Omental fat pad (tissue), 4 donors: Measurements from ENCODE around the gene OSBPL1A. TPM values are rescaled to one million over a fixed set of nuclear protein-coding genes. Genes with fewer than 3 reads are reported as not detected.

ENCODE experiments used
- ATAC-seq: fragments of 150-250 bp; one replicate; pipeline ENCODE4 v1.9.1; 2016; ENCODE audit warnings: mild to moderate bottlenecking, moderate library complexity; ENCODE audit not compliant: low FRiP score
- DNase-seq: peaks from one replicate; pipeline ENCODE4 v3.0.0-alpha.2; 2019; ENCODE audit warnings: low spot score
- total RNA-seq, 4 donors: library from RNA; depleted of rRNA; stranded (reverse); fragments of >200 nt; gene quantifications; one replicate each; pipeline ENCODE4 v1.1.0, GENCODE V29; 2016
- TF ChIP-seq, protein P1 (sequence below), 3 donors: fragments of 450-650 bp; IDR thresholded peaks; one replicate each; pipeline ENCODE4 v1.5.1; 2016 to 2017; ENCODE audit warnings: antibody characterized with exemption in 3 of 3, mild to moderate bottlenecking in 3 of 3, moderate library complexity in 2 of 3

Gene OSBPL1A
- total RNA-seq, 4 donors from 2014 or later: 67.1 to 123 (median 109) TPM

DNA sequence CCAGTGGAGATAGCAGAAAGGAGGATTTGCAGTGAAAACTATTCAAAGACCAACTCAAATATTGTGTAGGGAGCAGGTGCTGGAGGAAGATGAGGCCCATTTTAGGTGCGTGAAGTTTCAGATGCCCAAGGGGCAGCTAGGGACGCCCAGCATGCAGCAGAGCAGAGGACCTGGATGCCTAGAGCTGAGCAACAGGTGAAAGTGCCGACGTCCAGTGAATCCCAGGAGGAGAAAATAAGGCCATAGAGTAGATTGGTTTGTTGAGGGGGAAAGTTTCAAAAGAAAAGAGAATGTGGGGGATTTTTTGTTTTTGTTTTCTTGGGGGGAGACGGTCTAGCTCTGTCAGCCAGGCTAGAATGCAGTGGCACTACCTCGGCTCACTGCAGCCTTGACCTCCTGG is 53.1 kb downstream of the OSBPL1A start:
- TF ChIP-seq, protein P1, sequence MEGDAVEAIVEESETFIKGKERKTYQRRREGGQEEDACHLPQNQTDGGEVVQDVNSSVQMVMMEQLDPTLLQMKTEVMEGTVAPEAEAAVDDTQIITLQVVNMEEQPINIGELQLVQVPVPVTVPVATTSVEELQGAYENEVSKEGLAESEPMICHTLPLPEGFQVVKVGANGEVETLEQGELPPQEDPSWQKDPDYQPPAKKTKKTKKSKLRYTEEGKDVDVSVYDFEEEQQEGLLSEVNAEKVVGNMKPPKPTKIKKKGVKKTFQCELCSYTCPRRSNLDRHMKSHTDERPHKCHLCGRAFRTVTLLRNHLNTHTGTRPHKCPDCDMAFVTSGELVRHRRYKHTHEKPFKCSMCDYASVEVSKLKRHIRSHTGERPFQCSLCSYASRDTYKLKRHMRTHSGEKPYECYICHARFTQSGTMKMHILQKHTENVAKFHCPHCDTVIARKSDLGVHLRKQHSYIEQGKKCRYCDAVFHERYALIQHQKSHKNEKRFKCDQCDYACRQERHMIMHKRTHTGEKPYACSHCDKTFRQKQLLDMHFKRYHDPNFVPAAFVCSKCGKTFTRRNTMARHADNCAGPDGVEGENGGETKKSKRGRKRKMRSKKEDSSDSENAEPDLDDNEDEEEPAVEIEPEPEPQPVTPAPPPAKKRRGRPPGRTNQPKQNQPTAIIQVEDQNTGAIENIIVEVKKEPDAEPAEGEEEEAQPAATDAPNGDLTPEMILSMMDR (IDR thresholded peaks at IDR 0.05): no peak
- no peak for ATAC-seq

DNA sequence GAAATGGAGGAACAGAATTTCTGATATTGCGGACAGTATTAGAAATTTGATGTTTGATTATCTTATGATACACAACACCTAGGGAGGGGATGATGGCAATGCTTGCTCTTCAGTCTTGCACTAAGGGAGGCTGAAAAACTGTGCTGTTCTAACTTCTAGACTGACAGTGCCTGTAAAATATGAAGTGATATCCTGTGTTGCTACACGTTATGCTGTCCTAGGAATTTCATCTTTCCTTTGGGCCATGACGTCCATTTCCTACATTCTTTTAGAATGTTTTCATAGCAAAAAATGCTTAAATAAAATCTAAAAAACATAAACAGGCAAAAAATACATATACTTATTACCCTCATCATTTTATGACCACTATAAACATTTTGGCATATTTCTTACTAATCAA is 55.3 kb downstream of the OSBPL1A start:
- no peak for DNase-seq
- ATAC-seq: no peak
- TF ChIP-seq, protein P1 (IDR thresholded peaks at IDR 0.05): no peak

More for the DNA sequence above, 53.1 kb downstream of the OSBPL1A start:
- DNase-seq: no peak

DNA sequence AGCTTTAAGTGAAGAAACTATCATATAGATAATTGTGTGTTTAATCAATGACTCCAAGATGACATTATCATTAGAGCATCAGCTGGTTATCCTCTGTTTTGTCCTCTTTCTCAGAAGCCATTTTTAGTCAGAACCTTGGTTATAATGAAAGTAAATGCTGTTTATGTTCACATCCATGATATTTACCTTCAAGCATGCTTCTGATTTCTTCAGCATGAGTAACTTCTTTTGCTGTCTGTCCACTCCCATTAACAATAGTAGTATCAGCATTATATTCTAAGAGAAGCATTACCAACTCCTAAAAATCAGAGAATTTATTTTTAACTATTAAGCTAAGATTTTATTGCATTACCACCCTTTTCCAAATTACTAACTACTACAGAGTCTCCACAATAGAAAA is 56.3 kb downstream of the OSBPL1A start:
- DNase-seq (no peak), ATAC-seq (no peak)
- TF ChIP-seq, protein P1 (IDR thresholded peaks at IDR 0.05): no peak

DNA sequence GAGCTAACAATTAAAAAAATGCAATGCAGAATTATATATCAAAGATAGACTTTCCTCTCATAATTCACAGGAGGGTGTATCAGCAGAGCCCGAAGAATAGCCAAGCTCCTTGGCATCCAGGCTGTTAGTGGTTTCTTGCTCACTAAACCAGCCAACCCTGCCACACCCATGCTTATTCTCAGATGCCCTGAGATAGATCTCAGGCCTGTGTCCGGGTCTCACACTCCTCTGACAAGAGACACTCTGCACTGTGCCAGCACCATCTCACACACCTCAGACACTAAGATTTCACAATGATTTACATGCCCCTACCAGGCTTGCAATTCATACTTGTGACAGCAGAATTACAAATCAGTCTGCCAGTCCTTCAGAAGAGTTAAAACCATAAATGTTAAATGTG is 64.5 kb downstream of the OSBPL1A start:
- DNase-seq (no peak), ATAC-seq (no peak)
- TF ChIP-seq, protein P1 (IDR thresholded peaks at IDR 0.05): no peak

DNA sequence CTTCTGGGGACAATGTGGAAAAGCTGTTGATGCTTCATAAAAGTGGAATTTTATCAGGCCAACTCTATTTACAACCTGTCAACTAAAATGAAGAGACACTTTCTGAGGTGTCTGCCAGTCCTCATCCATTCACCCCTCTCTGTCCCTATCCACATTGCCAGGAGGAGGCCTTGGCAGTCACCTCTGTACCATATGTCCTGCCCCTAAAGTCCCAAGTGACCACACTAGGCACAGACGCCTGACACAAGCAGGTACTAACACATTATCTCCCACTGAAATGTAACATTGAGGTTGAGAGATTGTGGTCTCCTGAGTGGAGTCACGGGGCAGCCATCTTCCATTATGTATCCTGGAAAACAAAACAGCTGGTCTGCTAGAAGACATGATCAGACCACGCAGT is 71.4 kb downstream of the OSBPL1A start:
- TF ChIP-seq, protein P1 (IDR thresholded peaks at IDR 0.05): no peak
- ATAC-seq (no peak), DNase-seq (no peak)

DNA sequence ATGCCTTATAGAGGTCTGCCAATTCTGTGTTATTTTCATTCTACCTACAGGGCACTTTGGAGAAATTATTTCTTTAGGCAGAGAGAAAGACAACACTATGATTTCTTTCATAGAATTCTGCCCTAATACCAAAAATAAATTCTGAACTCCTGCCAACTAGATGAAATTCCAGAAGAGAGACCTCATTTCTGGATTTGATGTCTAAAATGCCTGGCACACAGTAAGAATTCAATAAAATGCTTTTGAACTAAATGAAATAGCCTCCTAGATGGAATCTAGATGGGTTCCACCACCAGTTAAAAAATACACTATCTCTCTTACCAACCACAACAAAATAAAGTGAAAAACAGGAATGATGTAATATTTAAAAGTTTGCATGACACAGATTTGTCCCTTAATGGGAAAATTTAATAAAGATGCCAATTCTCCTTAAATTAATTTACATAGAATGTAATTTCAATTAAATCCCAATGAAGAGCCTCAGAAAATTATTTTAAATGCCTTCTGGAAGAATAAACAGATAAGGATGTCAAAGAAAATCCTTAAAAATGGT is 75.0 kb downstream of the OSBPL1A start:
- ATAC-seq (no peak), DNase-seq (no peak)
- TF ChIP-seq, protein P1 (IDR thresholded peaks at IDR 0.05): no peak

DNA sequence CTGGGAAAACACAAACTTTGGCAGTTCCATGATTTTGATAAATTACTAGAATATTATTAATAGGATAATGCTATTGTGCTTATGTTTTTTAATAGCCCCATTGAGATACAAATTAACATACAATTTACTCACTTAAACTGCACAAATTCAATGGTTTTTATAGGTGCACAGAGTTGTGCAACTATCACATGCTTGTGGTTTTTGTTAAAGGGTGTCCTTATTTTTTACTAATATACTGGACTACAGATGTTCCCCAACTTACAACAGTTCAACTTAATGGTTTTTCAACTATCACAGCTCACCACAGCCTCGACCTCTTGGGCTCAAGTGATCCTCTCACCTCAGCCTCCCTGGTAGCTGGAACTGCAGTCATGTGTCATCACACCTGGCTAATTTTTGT is 76.6 kb downstream of the OSBPL1A start:
- ATAC-seq (no peak), DNase-seq (no peak)
- TF ChIP-seq, protein P1 (IDR thresholded peaks at IDR 0.05): no peak
